ENCODE data around the gene B3GNT3. TPM values are rescaled to one million over a fixed set of nuclear protein-coding genes. Genes with fewer than 3 reads are reported as not detected.
"Not testable (repeated sequence)": the region's sequence is repeated elsewhere in the genome, so short reads cannot be mapped to it uniquely, and the experiment has no call there.

The B3GNT3 gene
- total and polyA plus RNA-seq, 3 experiments from 2014 or later, result not detected

GRCh38 chr19:17783721-17784120 is 11.2 kb upstream of the B3GNT3 start:
- H3K27ac Mint-ChIP-seq, H3K27me3 Mint-ChIP-seq: not testable (repeated sequence)
- POLR2A ChIA-PET, result interaction anchor here (0.6 kb wide), 1 partner anchor 36 kb away, joined by 3 read pairs; no protein-coding TSS in a partner anchor

GRCh38 chr19:17784201-17785008 is 10.5 kb upstream of the B3GNT3 start:
- ChIA-PET CTCF (interaction anchor here (0.7 to 4.2 kb wide), 20 partner anchors 10 to 288 kb away, joined by 3 to 21 read pairs (median 3); partner anchors contain the start of genes B3GNT3, FCHO1 and RPL18A), POLR2A (no interaction called here)
- Histone ChIP-seq H3K4me3 (ENCODE audit: low read length) (no peak overlapping the region), H3K4me1 (ENCODE audit: insufficient read depth, low read length) (peaks cover 8% of the 10 kb centered on the region), H3K27me3 (ENCODE audit: insufficient read depth, low read length, poor library complexity, severe bottlenecking) (no peaks in the 10 kb centered on the region), H3K36me3 (ENCODE audit: insufficient read depth, low read length) (peaks cover 15% of the 10 kb centered on the region), H3K27ac (ENCODE audit: low read depth, low read length) (no peak overlapping the region), H3K9me3 (ENCODE audit: low read length) (no peaks in the 10 kb centered on the region)
- peak overlapping the region in 3 of 8 donors; percentile 44 to 68 (median 66) for H3K27ac Mint-ChIP-seq
- no peak overlapping the region for H3K4me3 Mint-ChIP-seq
- H3K36me3 Mint-ChIP-seq, result peaks cover 12 to 62% (median 17%) of the 10 kb centered on the region in 3 donors
- no peaks in the 10 kb centered on the region for H3K9me3 Mint-ChIP-seq
- peaks cover 2 to 14% (median 10%) of the 10 kb centered on the region in 3 donors for H3K4me1 Mint-ChIP-seq
- DNase-seq, result peak; percentile 51 to 79 (median 62)
- peaks cover 0 to 1% of the 10 kb centered on the region in 2 donors for H3K27me3 Mint-ChIP-seq

More at GRCh38 chr19:17783721-17784120, 11.2 kb upstream of the B3GNT3 start:
- H3K27me3 ChIP-seq (ENCODE audit: insufficient read depth, low read length, poor library complexity, severe bottlenecking); H3K9me3 ChIP-seq (ENCODE audit: low read length); H3K27ac ChIP-seq (ENCODE audit: low read depth, low read length); DNase-seq; H3K4me1 ChIP-seq (ENCODE audit: insufficient read depth, low read length); H3K4me1 Mint-ChIP-seq; H3K4me3 ChIP-seq (ENCODE audit: low read length); H3K4me3 Mint-ChIP-seq; H3K9me3 Mint-ChIP-seq: not testable (repeated sequence)
- peaks cover 15% of the 10 kb centered on the region for H3K36me3 ChIP-seq (ENCODE audit: insufficient read depth, low read length)
- peaks cover 9 to 56% (median 14%) of the 10 kb centered on the region in 3 donors for H3K36me3 Mint-ChIP-seq
- CTCF ChIA-PET, result interaction anchor here (0.7 to 4.2 kb wide), 17 partner anchors 9 to 287 kb away, joined by 3 to 21 read pairs (median 3); partner anchors contain the start of genes B3GNT3, FCHO1 and RPL18A

- H3K36me3 ChIP-seq (ENCODE audit: insufficient read depth, low read length), result peaks cover 13% of the 10 kb centered on the region
Observed at GRCh38 chr19:17787274-17787913, 7.5 kb upstream of the B3GNT3 start.

DNA sequence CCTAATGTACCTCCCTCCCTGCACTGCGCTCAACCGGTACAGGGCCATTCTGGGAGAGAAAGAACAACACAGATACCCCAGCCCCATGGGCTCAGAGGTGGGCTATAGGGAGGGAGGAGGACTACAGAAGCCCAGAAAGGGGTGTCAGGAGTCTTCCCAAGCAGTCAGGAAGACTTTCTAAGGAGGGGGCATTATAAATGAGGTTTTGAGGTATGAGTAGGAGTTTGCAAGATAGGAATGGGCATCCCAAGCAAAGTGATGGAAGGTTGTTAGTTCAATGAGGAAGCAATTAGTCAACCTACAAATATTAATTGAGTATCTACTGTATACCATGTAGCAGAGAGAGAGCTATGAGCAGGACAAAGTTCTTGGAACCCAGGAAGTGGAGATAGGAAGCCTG is 6.3 kb upstream of the B3GNT3 start:
- Histone ChIP-seq H3K4me3 (ENCODE audit: low read length) (no peak overlapping the region), H3K4me1 (ENCODE audit: insufficient read depth, low read length) (peaks cover 27% of the 10 kb centered on the region), H3K27ac (ENCODE audit: low read depth, low read length) (no peak overlapping the region), H3K9me3 (ENCODE audit: low read length) (no peaks in the 10 kb centered on the region), H3K27me3 (ENCODE audit: insufficient read depth, low read length, poor library complexity, severe bottlenecking) (no peaks in the 10 kb centered on the region), H3K36me3 (ENCODE audit: insufficient read depth, low read length) (peaks cover 7% of the 10 kb centered on the region)
- H3K27ac Mint-ChIP-seq, result peak overlapping the region in 2 of 8 donors; percentile 56 to 64
- DNase-seq, result no peak
- no peaks in the 10 kb centered on the region for H3K27me3 Mint-ChIP-seq
- POLR2A ChIA-PET, result no interaction called here
- no peak overlapping the region for H3K4me3 Mint-ChIP-seq
- CTCF ChIA-PET, result no interaction called here
- H3K36me3 Mint-ChIP-seq, result peaks cover 12 to 38% (median 12%) of the 10 kb centered on the region in 3 donors
- peaks cover 18 to 34% (median 31%) of the 10 kb centered on the region in 3 donors for H3K4me1 Mint-ChIP-seq
- H3K9me3 Mint-ChIP-seq, result no peaks in the 10 kb centered on the region

More at GRCh38 chr19:17787274-17787913, 7.5 kb upstream of the B3GNT3 start:
- Histone ChIP-seq H3K4me1 (ENCODE audit: insufficient read depth, low read length) (peaks cover 23% of the 10 kb centered on the region), H3K27me3 (ENCODE audit: insufficient read depth, low read length, poor library complexity, severe bottlenecking) (no peaks in the 10 kb centered on the region), H3K9me3 (ENCODE audit: low read length) (no peaks in the 10 kb centered on the region), H3K4me3 (ENCODE audit: low read length) (no peak overlapping the region), H3K27ac (ENCODE audit: low read depth, low read length) (no peak overlapping the region)
- no peak for DNase-seq
- peaks cover 12 to 48% (median 15%) of the 10 kb centered on the region in 3 donors for H3K36me3 Mint-ChIP-seq
- H3K9me3 Mint-ChIP-seq, result no peaks in the 10 kb centered on the region
- H3K4me3 Mint-ChIP-seq, result no peak overlapping the region
- no peaks in the 10 kb centered on the region for H3K27me3 Mint-ChIP-seq
- ChIA-PET CTCF (interaction anchor here (0.6 to 1.1 kb wide), 3 partner anchors 19 to 72 kb away, joined by 3 to 4 read pairs (median 4); no protein-coding TSS in a partner anchor), POLR2A (no interaction called here)
- peaks cover 17 to 30% (median 29%) of the 10 kb centered on the region in 3 donors for H3K4me1 Mint-ChIP-seq
- peak overlapping the region in 1 of 8 donors; percentile 10 for H3K27ac Mint-ChIP-seq

GRCh38 chr19:17790059-17790780 is 4.7 kb upstream of the B3GNT3 start:
- peaks cover 0 to 3% of the 10 kb centered on the region in 2 donors for H3K27me3 Mint-ChIP-seq
- H3K4me1 Mint-ChIP-seq, result peaks cover 24 to 41% (median 36%) of the 10 kb centered on the region in 3 donors
- ChIA-PET CTCF (interaction anchor here (1.0 kb wide), 1 partner anchor 69 kb away, joined by 3 read pairs; the partner anchor contains the start of gene RPL18A), POLR2A (no interaction called here)
- H3K9me3 Mint-ChIP-seq, result no peaks in the 10 kb centered on the region
- H3K9me3 ChIP-seq (ENCODE audit: low read length), result no peaks in the 10 kb centered on the region
- no peaks in the 10 kb centered on the region for H3K36me3 ChIP-seq (ENCODE audit: insufficient read depth, low read length)
- H3K4me3 Mint-ChIP-seq, result peak overlapping the region in 1 of 7 donors; percentile 74
- H3K27ac Mint-ChIP-seq, result peak overlapping the region in 7 of 8 donors; percentile 7 to 78 (median 73)
- H3K4me3 ChIP-seq (ENCODE audit: low read length), result no peak overlapping the region
- no peak overlapping the region for H3K27ac ChIP-seq (ENCODE audit: low read depth, low read length)
- H3K4me1 ChIP-seq (ENCODE audit: insufficient read depth, low read length), result peaks cover 26% of the 10 kb centered on the region
- H3K36me3 Mint-ChIP-seq, result peaks cover 4 to 25% (median 6%) of the 10 kb centered on the region in 3 donors
- no peak for DNase-seq
- H3K27me3 ChIP-seq (ENCODE audit: insufficient read depth, low read length, poor library complexity, severe bottlenecking), result no peaks in the 10 kb centered on the region

- POLR2A ChIA-PET, result interaction anchor here (0.6 kb wide), 1 partner anchor 153 kb away, joined by 4 read pairs; no protein-coding TSS in a partner anchor
Observed at GRCh38 chr19:17794412-17794730, 567 bp upstream of the B3GNT3 start.

DNA sequence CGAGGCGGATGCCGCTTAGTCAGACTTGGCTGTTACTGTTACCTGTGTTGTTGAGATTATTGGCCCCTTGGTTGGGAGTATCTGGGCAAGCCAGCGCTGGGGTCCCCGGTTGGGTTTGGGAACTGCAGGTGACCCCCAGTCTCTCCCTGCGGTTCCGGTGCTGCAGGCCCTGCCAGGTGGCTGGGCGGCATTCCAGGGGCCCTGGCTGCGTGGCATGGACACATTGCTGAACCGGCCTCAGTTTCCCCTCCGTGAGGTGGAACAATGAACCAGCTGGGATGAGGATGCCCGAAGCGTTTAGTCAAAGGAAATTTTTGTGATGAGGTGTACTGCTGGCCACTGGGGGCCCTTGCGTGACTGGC is 538 bp downstream of the B3GNT3 start:
- peaks cover 28 to 49% (median 30%) of the 10 kb centered on the region in 3 donors for H3K4me1 Mint-ChIP-seq
- POLR2A ChIA-PET, result no interaction called here
- Histone ChIP-seq H3K36me3 (ENCODE audit: insufficient read depth, low read length) (no peaks in the 10 kb centered on the region), H3K4me1 (ENCODE audit: insufficient read depth, low read length) (peaks cover 42% of the 10 kb centered on the region), H3K27ac (ENCODE audit: low read depth, low read length) (no peak overlapping the region), H3K27me3 (ENCODE audit: insufficient read depth, low read length, poor library complexity, severe bottlenecking) (no peaks in the 10 kb centered on the region), H3K4me3 (ENCODE audit: low read length) (peak overlapping the region; percentile 11), H3K9me3 (ENCODE audit: low read length) (no peaks in the 10 kb centered on the region)
- DNase-seq, result no peak
- H3K9me3 Mint-ChIP-seq, result no peaks in the 10 kb centered on the region
- H3K27me3 Mint-ChIP-seq, result peaks cover 0 to 11% of the 10 kb centered on the region in 2 donors
- no peak overlapping the region for H3K27ac Mint-ChIP-seq
- H3K36me3 Mint-ChIP-seq, result no peaks in the 10 kb centered on the region
- CTCF ChIA-PET, result interaction anchor here (1.4 to 1.5 kb wide), 2 partner anchors 12 to 64 kb away, joined by 3 to 6 read pairs; partner anchors contain the start of gene RPL18A
- peak overlapping the region in 1 of 7 donors; percentile 54 for H3K4me3 Mint-ChIP-seq

More at GRCh38 chr19:17794412-17794730, 567 bp upstream of the B3GNT3 start:
- Histone ChIP-seq H3K4me3 (ENCODE audit: low read length) (no peak overlapping the region), H3K9me3 (ENCODE audit: low read length) (no peaks in the 10 kb centered on the region), H3K27ac (ENCODE audit: low read depth, low read length) (no peak overlapping the region), H3K4me1 (ENCODE audit: insufficient read depth, low read length) (peaks cover 47% of the 10 kb centered on the region), H3K36me3 (ENCODE audit: insufficient read depth, low read length) (no peaks in the 10 kb centered on the region), H3K27me3 (ENCODE audit: insufficient read depth, low read length, poor library complexity, severe bottlenecking) (no peaks in the 10 kb centered on the region)
- H3K36me3 Mint-ChIP-seq, result peaks cover 0 to 2% (median 0%) of the 10 kb centered on the region in 3 donors
- DNase-seq, result no peak
- peak overlapping the region in 1 of 8 donors; percentile 12 for H3K27ac Mint-ChIP-seq
- H3K4me1 Mint-ChIP-seq, result peaks cover 35 to 57% (median 36%) of the 10 kb centered on the region in 3 donors
- H3K27me3 Mint-ChIP-seq, result peaks cover 0 to 11% of the 10 kb centered on the region in 2 donors
- H3K4me3 Mint-ChIP-seq, result peak overlapping the region in 5 of 7 donors; percentile 41 to 54 (median 47)
- CTCF ChIA-PET, result interaction anchor here (1.5 kb wide), 1 partner anchor 65 kb away, joined by 6 read pairs; the partner anchor contains the start of gene RPL18A
- no peaks in the 10 kb centered on the region for H3K9me3 Mint-ChIP-seq
